GM12872 (cell line): ENCODE data around the gene INPP5A.

Experiments used
- TF ChIP-seq, protein P1 (sequence below): IDR thresholded peaks from 3 replicates; pipeline ENCODE4 v1.5.1; 2011; ENCODE audit warnings: low read depth, mild to moderate bottlenecking, low read length, moderate library complexity; ENCODE audit not compliant: insufficient read depth

The INPP5A gene

DNA sequence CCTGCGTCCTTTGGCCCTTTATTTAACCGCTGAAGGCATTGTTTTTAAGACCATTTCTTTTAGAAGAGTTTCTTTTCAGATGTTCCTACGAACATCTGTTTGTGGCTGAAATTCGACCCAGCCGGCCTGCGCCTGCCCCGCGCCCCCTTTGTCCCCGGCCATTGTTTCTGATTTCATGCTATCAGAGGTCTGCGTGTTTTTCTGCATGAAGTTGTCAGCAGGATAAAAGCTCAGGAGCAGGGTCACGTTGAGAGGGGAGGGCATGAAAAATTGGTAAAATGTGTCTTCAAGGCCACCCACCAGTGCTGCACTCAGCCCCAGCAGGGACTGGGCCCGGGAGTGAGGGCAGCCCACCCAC lies 205.2 kb downstream of the INPP5A start:
- TF ChIP-seq, protein P1, sequence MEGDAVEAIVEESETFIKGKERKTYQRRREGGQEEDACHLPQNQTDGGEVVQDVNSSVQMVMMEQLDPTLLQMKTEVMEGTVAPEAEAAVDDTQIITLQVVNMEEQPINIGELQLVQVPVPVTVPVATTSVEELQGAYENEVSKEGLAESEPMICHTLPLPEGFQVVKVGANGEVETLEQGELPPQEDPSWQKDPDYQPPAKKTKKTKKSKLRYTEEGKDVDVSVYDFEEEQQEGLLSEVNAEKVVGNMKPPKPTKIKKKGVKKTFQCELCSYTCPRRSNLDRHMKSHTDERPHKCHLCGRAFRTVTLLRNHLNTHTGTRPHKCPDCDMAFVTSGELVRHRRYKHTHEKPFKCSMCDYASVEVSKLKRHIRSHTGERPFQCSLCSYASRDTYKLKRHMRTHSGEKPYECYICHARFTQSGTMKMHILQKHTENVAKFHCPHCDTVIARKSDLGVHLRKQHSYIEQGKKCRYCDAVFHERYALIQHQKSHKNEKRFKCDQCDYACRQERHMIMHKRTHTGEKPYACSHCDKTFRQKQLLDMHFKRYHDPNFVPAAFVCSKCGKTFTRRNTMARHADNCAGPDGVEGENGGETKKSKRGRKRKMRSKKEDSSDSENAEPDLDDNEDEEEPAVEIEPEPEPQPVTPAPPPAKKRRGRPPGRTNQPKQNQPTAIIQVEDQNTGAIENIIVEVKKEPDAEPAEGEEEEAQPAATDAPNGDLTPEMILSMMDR = no peak

DNA sequence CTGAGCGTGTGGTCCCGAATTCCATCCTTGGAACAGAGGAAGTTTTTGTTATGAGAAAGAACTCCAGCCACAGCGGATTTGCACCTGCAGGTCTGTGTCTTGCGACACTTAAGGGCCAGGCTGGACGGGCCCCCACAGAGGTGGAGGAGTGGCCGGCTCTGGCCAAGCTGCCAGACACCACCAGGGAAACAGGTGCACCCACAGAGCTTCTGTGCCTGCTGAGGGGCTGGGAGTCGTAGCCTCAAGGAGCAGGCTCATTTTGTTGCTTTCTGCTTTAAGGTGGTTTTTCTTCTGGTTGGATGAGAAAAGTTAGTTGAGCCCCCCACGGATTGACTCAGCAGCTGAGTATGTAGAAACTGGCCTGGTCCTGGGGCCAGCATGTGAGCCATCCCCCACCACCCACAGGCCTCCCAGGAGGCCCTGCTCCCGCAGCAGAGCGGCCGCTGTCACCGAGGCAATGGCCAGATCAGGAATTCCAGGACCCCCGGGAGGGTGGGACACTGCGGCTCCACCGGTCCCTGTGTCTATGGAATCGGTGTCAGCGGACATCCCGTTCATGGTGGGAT lies 206.4 kb downstream of the INPP5A start:
- TF ChIP-seq, protein P1 = no peak

GRCh38 chr10:132744839-132745238 lies 207.3 kb downstream of the INPP5A start:
- TF ChIP-seq, protein P1 = no peak

- TF ChIP-seq, protein P1 = no peak
Observed at GRCh38 chr10:132745511-132745910, 207.9 kb downstream of the INPP5A start.

GRCh38 chr10:132745971-132746370 lies 208.4 kb downstream of the INPP5A start:
- TF ChIP-seq, protein P1 = no peak

GRCh38 chr10:132746386-132746785 lies 208.8 kb downstream of the INPP5A start:
- TF ChIP-seq, protein P1 = no peak

GRCh38 chr10:132746801-132747625 lies 209.4 kb downstream of the INPP5A start:
- TF ChIP-seq, protein P1 = no peak
